WTC11 (cell line): ENCODE results near the gene AQP2. TPM values are rescaled to one million over a fixed set of nuclear protein-coding genes. Genes with fewer than 3 reads are reported as not detected.

ENCODE experiments used
- ATAC-seq: fragments of 200-7000 bp; cut with Tn5 transposase; 2 replicates; pipeline ENCODE4 v1.10.0; 2021; ENCODE audit warnings: mild to moderate bottlenecking, moderate library complexity
- CTCF ChIA-PET: fragments of 300-600 bp; sonication (Branson Sonifier 250); formaldehyde crosslinking; loops from one replicate; lab custom pipeline; 2021; ENCODE audit warnings: antibody characterized with exemption; lab: Charles Lee
- POLR2A ChIA-PET: fragments of 350-600 bp; sonication (Branson Sonifier 250); formaldehyde crosslinking; loops from one replicate; lab custom pipeline; 2021; ENCODE audit warnings: antibody characterized with exemption; lab: Charles Lee
- DNase-seq: peaks from one replicate; pipeline ENCODE4 v3.0.0; 2021; ENCODE audit warnings: low spot score
- H3K27ac Mint-ChIP-seq: 2 replicates; pipeline ENCODE4 v1.8.0; 2021; ENCODE audit warnings: mixed read lengths
- H3K27me3 Mint-ChIP-seq: 2 replicates; pipeline ENCODE4 v1.8.0; 2021; ENCODE audit warnings: low read depth, mild to moderate bottlenecking, moderate library complexity, mixed read lengths
- H3K36me3 Mint-ChIP-seq: 2 replicates; pipeline ENCODE4 v1.8.0; 2021; ENCODE audit warnings: mixed read lengths
- H3K4me1 Mint-ChIP-seq: 2 replicates; pipeline ENCODE4 v1.8.0; 2022; ENCODE audit warnings: mixed read lengths
- H3K4me3 Mint-ChIP-seq: 2 replicates; pipeline ENCODE4 v1.8.0; 2021; ENCODE audit warnings: mild to moderate bottlenecking, moderate library complexity, mixed read lengths
- H3K9me3 Mint-ChIP-seq: 2 replicates; pipeline ENCODE4 v1.8.0; 2021; ENCODE audit warnings: mixed read lengths
- ATF1 ChIP-seq: sonication (generic); formaldehyde crosslinking; IDR thresholded peaks from 2 replicates; pipeline ENCODE4 v1.8.1; 2023; ENCODE audit warnings: mild to moderate bottlenecking, moderate library complexity, missing genetic modification reagents
- ETV6 ChIP-seq: sonication (generic); formaldehyde crosslinking; IDR thresholded peaks from 2 replicates; pipeline ENCODE4 v1.8.1; 2022; ENCODE audit warnings: mild to moderate bottlenecking, missing genetic modification reagents
- FOXK1 ChIP-seq: sonication (generic); formaldehyde crosslinking; IDR thresholded peaks from 2 replicates; pipeline ENCODE4 v1.8.0; 2022; ENCODE audit warnings: mild to moderate bottlenecking, moderate library complexity, missing genetic modification reagents
- FOXP1 ChIP-seq: sonication (generic); formaldehyde crosslinking; IDR thresholded peaks from 2 replicates; pipeline ENCODE4 v1.8.0; 2022; ENCODE audit warnings: missing genetic modification reagents, mild to moderate bottlenecking, moderate library complexity, borderline replicate concordance
- GABPB1 ChIP-seq: sonication (generic); formaldehyde crosslinking; IDR thresholded peaks from 2 replicates; pipeline ENCODE4 v1.8.1; 2023; ENCODE audit warnings: mild to moderate bottlenecking, missing genetic modification reagents
- JUN ChIP-seq: sonication (generic); formaldehyde crosslinking; IDR thresholded peaks from 2 replicates; pipeline ENCODE4 v1.8.0; 2023; ENCODE audit warnings: mild to moderate bottlenecking, missing genetic modification reagents
- MXD4 ChIP-seq: fragments of 250-450 bp; sonication (Bioruptor Pico); IDR thresholded peaks from 2 replicates; pipeline ENCODE4 v1.8.0; 2021; ENCODE audit warnings: mild to moderate bottlenecking, moderate library complexity, borderline replicate concordance
- OVOL2 ChIP-seq: fragments of 250-450 bp; sonication (Bioruptor Pico); IDR thresholded peaks from 2 replicates; pipeline ENCODE4 v1.9.0; 2021; ENCODE audit warnings: mild to moderate bottlenecking, borderline replicate concordance
- PRRX2 ChIP-seq: fragments of 250-450 bp; sonication (Bioruptor Pico); IDR thresholded peaks from 2 replicates; pipeline ENCODE4 v1.8.0; 2021; ENCODE audit warnings: mild to moderate bottlenecking
- RELA ChIP-seq: sonication (generic); formaldehyde crosslinking; IDR thresholded peaks from 2 replicates; pipeline ENCODE4 v1.8.1; 2022; ENCODE audit warnings: missing genetic modification reagents, mild to moderate bottlenecking, borderline replicate concordance
- TEAD1 ChIP-seq: sonication (generic); formaldehyde crosslinking; IDR thresholded peaks from 2 replicates; pipeline ENCODE4 v1.8.0; 2022; ENCODE audit warnings: mild to moderate bottlenecking, missing genetic modification reagents
- ZBTB21 ChIP-seq: sonication (generic); formaldehyde crosslinking; IDR thresholded peaks from 2 replicates; pipeline ENCODE4 v1.8.1; 2023; ENCODE audit warnings: mild to moderate bottlenecking, missing genetic modification reagents, borderline replicate concordance
- ZNF121 ChIP-seq: sonication (generic); formaldehyde crosslinking; IDR thresholded peaks from 2 replicates; pipeline ENCODE4 v1.8.0; 2023; ENCODE audit warnings: missing genetic modification reagents
- ZNF219 ChIP-seq: sonication (generic); formaldehyde crosslinking; IDR thresholded peaks from 2 replicates; pipeline ENCODE4 v1.8.0; 2023; ENCODE audit warnings: missing genetic modification reagents, mild to moderate bottlenecking, borderline replicate concordance
- ZNF317 ChIP-seq: sonication (generic); formaldehyde crosslinking; IDR thresholded peaks from 2 replicates; pipeline ENCODE4 v1.8.1; 2023; ENCODE audit warnings: low read depth, mild to moderate bottlenecking, moderate library complexity, missing genetic modification reagents, borderline replicate concordance
- ZNF671 ChIP-seq: fragments of 250-450 bp; sonication (Bioruptor Pico); IDR thresholded peaks from 2 replicates; pipeline ENCODE4 v1.8.0; 2021; ENCODE audit warnings: mild to moderate bottlenecking
- total RNA-seq: library from RNA; stranded (reverse); gene quantifications from 3 replicates; pipeline ENCODE4 v1.2.3, GENCODE V29; 2021
- TF ChIP-seq, protein P1 (sequence below): sonication (generic); formaldehyde crosslinking; IDR thresholded peaks from 2 replicates; pipeline ENCODE4 v1.8.0; 2022; ENCODE audit warnings: mild to moderate bottlenecking, missing genetic modification reagents
- TF ChIP-seq, protein P2 (sequence below): fragments of 250-450 bp; sonication (Bioruptor Pico); IDR thresholded peaks from 2 replicates; pipeline ENCODE4 v2.1.2; 2022; ENCODE audit warnings: mild to moderate bottlenecking, moderate library complexity
- TF ChIP-seq, protein P3 (sequence below): sonication (generic); formaldehyde crosslinking; IDR thresholded peaks from 2 replicates; pipeline ENCODE4 v1.8.0; 2022; ENCODE audit warnings: mild to moderate bottlenecking, missing genetic modification reagents
- TF ChIP-seq, protein P4 (sequence below): fragments of 250-450 bp; sonication (Bioruptor Pico); IDR thresholded peaks from 2 replicates; pipeline ENCODE4 v1.8.0; 2021; ENCODE audit warnings: mild to moderate bottlenecking
- TF ChIP-seq, protein P5 (sequence below): fragments of 200-600 bp; IDR thresholded peaks from 2 replicates; pipeline ENCODE4 v1.8.0; 2022; ENCODE audit warnings: antibody characterized with exemption
- TF ChIP-seq, protein P6 (sequence below): sonication (generic); formaldehyde crosslinking; IDR thresholded peaks from 2 replicates; pipeline ENCODE4 v1.8.1; 2023; ENCODE audit warnings: mild to moderate bottlenecking, moderate library complexity, missing genetic modification reagents

AQP2 gene
- total RNA-seq, 1 experiment from 2014 or later = not detected

DNA sequence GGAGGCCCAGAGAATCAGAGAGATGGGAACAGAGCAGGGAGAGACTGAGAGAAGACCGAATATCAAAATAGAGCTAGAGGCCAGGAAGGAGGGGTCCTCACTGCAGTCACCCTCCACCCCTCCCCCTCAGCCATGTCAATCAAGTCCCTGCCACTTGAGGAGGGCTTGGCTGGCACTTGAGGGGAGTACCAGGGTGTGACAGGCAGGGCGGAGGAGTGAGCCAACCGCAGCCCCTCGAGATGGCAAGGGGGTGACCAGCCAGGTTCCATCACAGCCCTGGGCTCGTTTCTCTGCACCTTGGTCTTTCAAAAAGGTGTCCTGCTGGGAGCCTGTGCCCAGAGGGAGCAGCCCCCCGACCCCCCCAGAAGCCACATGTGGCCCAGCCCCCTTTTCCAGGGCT is 15.3 kb downstream of the AQP2 start (continued):
- TF ChIP-seq, protein P1, sequence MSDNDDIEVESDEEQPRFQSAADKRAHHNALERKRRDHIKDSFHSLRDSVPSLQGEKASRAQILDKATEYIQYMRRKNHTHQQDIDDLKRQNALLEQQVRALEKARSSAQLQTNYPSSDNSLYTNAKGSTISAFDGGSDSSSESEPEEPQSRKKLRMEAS = no peak
- TF ChIP-seq ZNF317 (CRISPR knock-in tag) (no peak), ZNF219 (no peak), FOXP1 (no peak), GABPB1 (no peak)

DNA sequence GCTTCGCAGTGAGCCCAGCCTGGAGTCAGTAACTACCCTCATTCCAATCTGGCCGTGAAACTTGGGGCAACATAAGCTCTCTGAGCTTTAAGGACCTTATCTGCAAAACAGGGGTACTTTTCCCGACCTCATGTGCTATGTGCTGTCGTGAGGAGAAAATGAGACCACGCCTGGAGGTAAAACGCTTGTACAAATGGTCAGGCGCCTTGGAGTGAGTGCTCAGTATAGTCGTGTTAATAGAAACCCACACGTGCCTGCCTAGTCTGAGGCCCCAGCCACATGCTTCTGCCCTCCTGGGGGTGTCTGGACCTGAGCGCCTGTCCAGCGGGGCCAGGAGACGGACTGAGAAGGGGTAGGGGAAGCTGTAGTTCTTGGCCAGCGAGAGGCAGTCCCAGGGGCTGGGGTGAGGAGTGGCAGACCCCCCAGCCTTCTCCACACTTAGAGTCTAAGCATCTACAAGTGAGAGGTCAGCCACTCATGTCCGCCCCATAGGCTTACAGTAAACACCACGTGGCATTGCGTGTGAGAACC is 16.0 kb downstream of the AQP2 start:
- peaks cover 37% of the 10 kb centered on the region for H3K27me3 Mint-ChIP-seq
- TF ChIP-seq OVOL2 (no peak), ZNF671 (CRISPR knock-in tag) (no peak), PRRX2 (CRISPR knock-in tag) (no peak), ZBTB21 (no peak), ZNF121 (no peak), JUN (CRISPR knock-in tag) (no peak), MXD4 (CRISPR knock-in tag) (no peak)
- TF ChIP-seq, protein P2, sequence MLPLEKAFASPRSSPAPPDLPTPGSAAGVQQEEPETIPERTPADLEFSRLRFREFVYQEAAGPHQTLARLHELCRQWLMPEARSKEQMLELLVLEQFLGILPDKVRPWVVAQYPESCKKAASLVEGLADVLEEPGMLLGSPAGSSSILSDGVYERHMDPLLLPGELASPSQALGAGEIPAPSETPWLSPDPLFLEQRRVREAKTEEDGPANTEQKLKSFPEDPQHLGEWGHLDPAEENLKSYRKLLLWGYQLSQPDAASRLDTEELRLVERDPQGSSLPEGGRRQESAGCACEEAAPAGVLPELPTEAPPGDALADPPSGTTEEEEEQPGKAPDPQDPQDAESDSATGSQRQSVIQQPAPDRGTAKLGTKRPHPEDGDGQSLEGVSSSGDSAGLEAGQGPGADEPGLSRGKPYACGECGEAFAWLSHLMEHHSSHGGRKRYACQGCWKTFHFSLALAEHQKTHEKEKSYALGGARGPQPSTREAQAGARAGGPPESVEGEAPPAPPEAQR = no peak
- TF ChIP-seq, protein P3, sequence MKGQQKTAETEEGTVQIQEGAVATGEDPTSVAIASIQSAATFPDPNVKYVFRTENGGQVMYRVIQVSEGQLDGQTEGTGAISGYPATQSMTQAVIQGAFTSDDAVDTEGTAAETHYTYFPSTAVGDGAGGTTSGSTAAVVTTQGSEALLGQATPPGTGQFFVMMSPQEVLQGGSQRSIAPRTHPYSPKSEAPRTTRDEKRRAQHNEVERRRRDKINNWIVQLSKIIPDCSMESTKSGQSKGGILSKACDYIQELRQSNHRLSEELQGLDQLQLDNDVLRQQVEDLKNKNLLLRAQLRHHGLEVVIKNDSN (CRISPR knock-in tag) = no peak
- TF ChIP-seq, protein P4, sequence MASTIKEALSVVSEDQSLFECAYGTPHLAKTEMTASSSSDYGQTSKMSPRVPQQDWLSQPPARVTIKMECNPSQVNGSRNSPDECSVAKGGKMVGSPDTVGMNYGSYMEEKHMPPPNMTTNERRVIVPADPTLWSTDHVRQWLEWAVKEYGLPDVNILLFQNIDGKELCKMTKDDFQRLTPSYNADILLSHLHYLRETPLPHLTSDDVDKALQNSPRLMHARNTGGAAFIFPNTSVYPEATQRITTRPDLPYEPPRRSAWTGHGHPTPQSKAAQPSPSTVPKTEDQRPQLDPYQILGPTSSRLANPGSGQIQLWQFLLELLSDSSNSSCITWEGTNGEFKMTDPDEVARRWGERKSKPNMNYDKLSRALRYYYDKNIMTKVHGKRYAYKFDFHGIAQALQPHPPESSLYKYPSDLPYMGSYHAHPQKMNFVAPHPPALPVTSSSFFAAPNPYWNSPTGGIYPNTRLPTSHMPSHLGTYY (CRISPR knock-in tag) = no peak
- TF ChIP-seq, protein P5, sequence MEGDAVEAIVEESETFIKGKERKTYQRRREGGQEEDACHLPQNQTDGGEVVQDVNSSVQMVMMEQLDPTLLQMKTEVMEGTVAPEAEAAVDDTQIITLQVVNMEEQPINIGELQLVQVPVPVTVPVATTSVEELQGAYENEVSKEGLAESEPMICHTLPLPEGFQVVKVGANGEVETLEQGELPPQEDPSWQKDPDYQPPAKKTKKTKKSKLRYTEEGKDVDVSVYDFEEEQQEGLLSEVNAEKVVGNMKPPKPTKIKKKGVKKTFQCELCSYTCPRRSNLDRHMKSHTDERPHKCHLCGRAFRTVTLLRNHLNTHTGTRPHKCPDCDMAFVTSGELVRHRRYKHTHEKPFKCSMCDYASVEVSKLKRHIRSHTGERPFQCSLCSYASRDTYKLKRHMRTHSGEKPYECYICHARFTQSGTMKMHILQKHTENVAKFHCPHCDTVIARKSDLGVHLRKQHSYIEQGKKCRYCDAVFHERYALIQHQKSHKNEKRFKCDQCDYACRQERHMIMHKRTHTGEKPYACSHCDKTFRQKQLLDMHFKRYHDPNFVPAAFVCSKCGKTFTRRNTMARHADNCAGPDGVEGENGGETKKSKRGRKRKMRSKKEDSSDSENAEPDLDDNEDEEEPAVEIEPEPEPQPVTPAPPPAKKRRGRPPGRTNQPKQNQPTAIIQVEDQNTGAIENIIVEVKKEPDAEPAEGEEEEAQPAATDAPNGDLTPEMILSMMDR = no peak
- TF ChIP-seq, all 79 proteins: peak for 0
- no peaks in the 10 kb centered on the region for H3K36me3 Mint-ChIP-seq
- DNase-seq = no peak
- H3K27ac Mint-ChIP-seq = no peak overlapping the region
- ATAC-seq = peak; percentile 11
- peak overlapping the region; percentile 59; the same call in 1 of the 2 replicates for H3K4me3 Mint-ChIP-seq
- no peaks in the 10 kb centered on the region for H3K9me3 Mint-ChIP-seq
- H3K4me1 Mint-ChIP-seq = peaks cover 10% of the 10 kb centered on the region
- CTCF ChIA-PET = interaction anchor here (0.6 to 10.9 kb wide), 69 partner anchors 10 to 809 kb away, joined by 3 to 219 read pairs (median 7); partner anchors contain the start of genes AQP2, BCDIN3D, COX14 and FAIM2
- POLR2A ChIA-PET = interaction anchor here (0.9 to 2.7 kb wide), 2 partner anchors 89 to 225 kb away, joined by 3 to 7 read pairs; partner anchors contain the start of gene TMBIM6

DNA sequence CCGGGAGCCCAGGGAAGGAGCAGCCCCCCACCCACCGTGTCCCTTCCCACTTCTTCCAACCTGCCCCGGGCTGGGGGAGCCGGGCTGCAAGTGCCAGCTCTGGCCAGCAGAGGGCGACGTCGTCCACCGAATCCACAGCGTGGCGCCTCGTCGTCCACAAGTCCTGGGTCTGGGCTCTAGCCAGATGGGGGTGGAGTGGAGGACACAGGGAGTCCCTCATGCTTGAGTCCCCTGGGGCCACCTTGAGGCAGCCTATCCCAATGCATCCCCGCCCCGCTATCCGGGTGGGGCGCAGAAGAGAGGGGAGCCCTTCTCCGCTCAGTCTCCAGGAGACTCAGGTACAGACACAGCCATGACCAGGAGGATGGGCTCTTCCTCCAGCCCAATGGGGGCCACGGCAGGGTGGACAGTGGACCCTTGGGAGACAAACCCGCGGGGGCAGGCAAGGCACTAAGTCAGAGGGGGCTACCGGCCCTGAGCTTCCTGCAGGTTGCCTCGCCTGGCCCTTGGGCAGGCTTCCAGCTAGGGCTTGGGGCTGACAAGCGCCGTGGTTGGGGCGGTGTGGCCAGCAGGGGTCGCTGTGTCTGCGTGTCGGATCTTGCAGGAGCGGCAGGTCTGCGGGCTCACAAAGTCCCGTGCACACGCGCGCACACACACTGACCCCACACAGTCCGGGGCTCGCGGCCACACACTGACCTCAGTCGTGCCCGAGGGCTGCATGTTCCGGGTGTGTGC is 16.7 kb downstream of the AQP2 start:
- H3K36me3 Mint-ChIP-seq = no peaks in the 10 kb centered on the region
- H3K4me3 Mint-ChIP-seq = peak overlapping the region; percentile 59
- ATAC-seq (peak; percentile 76), DNase-seq (peak; percentile 95)
- no peak overlapping the region for H3K27ac Mint-ChIP-seq
- no peaks in the 10 kb centered on the region for H3K9me3 Mint-ChIP-seq
- peaks cover 33% of the 10 kb centered on the region for H3K27me3 Mint-ChIP-seq
- ChIA-PET CTCF (interaction anchor here (0.6 to 10.9 kb wide), 87 partner anchors 11 to 644 kb away, joined by 3 to 219 read pairs (median 5); partner anchors contain the start of genes AQP2, BCDIN3D, COX14 and FAIM2), POLR2A (interaction anchor here (0.6 to 2.7 kb wide), 4 partner anchors 89 to 226 kb away, joined by 3 to 7 read pairs (median 4); partner anchors contain the start of gene TMBIM6)
- H3K4me1 Mint-ChIP-seq = peaks cover 10% of the 10 kb centered on the region
- TF ChIP-seq RELA (CRISPR knock-in tag) (no peak), ATF1 (CRISPR knock-in tag) (no peak), TEAD1 (CRISPR knock-in tag) (0 out of 2 replicates have a peak, but pooled peaks have one; percentile 5), FOXP1 (0 out of 2 replicates have a peak, but pooled peaks have one; percentile 79), ETV6 (CRISPR knock-in tag) (peak; percentile 38), FOXK1 (CRISPR knock-in tag) (peak; percentile 10; the same call in 1 of the 2 replicates)
- TF ChIP-seq, protein P6, sequence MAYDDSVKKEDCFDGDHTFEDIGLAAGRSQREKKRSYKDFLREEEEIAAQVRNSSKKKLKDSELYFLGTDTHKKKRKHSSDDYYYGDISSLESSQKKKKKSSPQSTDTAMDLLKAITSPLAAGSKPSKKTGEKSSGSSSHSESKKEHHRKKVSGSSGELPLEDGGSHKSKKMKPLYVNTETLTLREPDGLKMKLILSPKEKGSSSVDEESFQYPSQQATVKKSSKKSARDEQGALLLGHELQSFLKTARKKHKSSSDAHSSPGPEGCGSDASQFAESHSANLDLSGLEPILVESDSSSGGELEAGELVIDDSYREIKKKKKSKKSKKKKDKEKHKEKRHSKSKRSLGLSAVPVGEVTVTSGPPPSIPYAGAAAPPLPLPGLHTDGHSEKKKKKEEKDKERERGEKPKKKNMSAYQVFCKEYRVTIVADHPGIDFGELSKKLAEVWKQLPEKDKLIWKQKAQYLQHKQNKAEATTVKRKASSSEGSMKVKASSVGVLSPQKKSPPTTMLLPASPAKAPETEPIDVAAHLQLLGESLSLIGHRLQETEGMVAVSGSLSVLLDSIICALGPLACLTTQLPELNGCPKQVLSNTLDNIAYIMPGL (CRISPR knock-in tag) = peak; percentile 96
- TF ChIP-seq, protein P1 = peak; percentile 34; the same call in 1 of the 2 replicates
- TF ChIP-seq, protein P5 = peak; percentile 91
